Measurements from ENCODE around the gene TRDN. TPM values are rescaled to one million over a fixed set of nuclear protein-coding genes. Genes with fewer than 3 reads are reported as not detected.

Gene TRDN
- polyA plus RNA-seq, 1 donor from 2014 or later = not detected

DNA sequence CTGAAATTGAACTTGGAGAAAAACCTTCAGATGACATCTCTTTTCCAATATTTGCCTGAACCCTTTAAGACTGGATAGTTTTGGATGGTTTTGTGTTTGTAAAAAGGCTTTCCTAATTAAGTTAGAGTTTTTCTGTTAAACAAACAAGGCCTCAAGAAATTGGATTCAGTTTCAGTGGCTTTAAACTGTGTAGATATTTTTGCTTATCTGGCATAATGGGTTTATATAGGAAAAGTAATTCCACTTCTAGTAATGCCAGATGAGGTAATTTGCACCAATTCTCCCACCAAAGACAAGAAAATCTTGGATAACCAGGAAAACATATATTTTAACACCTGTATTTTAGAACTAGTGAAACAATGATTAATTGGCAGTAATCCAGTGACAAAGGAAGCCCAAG lies 12.0 kb upstream of the TRDN start:
- Histone ChIP-seq H3K4me2 (ENCODE audit: low read length) (no peak overlapping the region), H3K9me3 (ENCODE audit: low read length) (no peaks in the 10 kb centered on the region), H3K79me2 (replicated peaks; ENCODE audit: insufficient read depth, low read length) (no peaks in the 10 kb centered on the region), H3K4me3 (ENCODE audit: low read length) (no peak overlapping the region), H3K9me2 (ENCODE audit: insufficient read depth, low read length) (no peaks in the 10 kb centered on the region), H3K27ac (ENCODE audit: low read length) (no peak overlapping the region), H3K9ac (ENCODE audit: low read length) (no peak overlapping the region), H3K36me3 (ENCODE audit: insufficient read depth, low read length) (no peaks in the 10 kb centered on the region), H3F3A (ENCODE audit: insufficient read depth, low read length, poor library complexity, severe bottlenecking) (no peaks in the 10 kb centered on the region), H2AFZ (ENCODE audit: low read depth, low read length) (no peak overlapping the region), H3K27me3 (ENCODE audit: insufficient read depth, low read depth, low read length) (no peaks in the 10 kb centered on the region), H4K20me1 (ENCODE audit: insufficient read depth) (no peaks in the 10 kb centered on the region)
- TF ChIP-seq, protein P1, sequence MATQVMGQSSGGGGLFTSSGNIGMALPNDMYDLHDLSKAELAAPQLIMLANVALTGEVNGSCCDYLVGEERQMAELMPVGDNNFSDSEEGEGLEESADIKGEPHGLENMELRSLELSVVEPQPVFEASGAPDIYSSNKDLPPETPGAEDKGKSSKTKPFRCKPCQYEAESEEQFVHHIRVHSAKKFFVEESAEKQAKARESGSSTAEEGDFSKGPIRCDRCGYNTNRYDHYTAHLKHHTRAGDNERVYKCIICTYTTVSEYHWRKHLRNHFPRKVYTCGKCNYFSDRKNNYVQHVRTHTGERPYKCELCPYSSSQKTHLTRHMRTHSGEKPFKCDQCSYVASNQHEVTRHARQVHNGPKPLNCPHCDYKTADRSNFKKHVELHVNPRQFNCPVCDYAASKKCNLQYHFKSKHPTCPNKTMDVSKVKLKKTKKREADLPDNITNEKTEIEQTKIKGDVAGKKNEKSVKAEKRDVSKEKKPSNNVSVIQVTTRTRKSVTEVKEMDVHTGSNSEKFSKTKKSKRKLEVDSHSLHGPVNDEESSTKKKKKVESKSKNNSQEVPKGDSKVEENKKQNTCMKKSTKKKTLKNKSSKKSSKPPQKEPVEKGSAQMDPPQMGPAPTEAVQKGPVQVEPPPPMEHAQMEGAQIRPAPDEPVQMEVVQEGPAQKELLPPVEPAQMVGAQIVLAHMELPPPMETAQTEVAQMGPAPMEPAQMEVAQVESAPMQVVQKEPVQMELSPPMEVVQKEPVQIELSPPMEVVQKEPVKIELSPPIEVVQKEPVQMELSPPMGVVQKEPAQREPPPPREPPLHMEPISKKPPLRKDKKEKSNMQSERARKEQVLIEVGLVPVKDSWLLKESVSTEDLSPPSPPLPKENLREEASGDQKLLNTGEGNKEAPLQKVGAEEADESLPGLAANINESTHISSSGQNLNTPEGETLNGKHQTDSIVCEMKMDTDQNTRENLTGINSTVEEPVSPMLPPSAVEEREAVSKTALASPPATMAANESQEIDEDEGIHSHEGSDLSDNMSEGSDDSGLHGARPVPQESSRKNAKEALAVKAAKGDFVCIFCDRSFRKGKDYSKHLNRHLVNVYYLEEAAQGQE (IDR thresholded peaks at IDR 0.05; ENCODE audit: borderline replicate concordance) = no peak
- TF ChIP-seq EP300 (conservative IDR thresholded peaks at IDR 0.05; ENCODE audit: poor library complexity, severe bottlenecking) = no peak
- TF ChIP-seq EZH2 (IDR thresholded peaks at IDR 0.05; ENCODE audit: borderline replicate concordance, insufficient read depth, low read length, poor library complexity, severe bottlenecking) = no peak
- no peak for TF ChIP-seq SMC3 (conservative IDR thresholded peaks at IDR 0.05; ENCODE audit: poor library complexity)
- no peak for TF ChIP-seq CTCF (IDR thresholded peaks at IDR 0.05; ENCODE audit: poor library complexity, severe bottlenecking)
- TF ChIP-seq MXI1 (conservative IDR thresholded peaks at IDR 0.05; ENCODE audit: poor library complexity, severe bottlenecking) = no peak
- no peak for TF ChIP-seq TAF1 (IDR thresholded peaks at IDR 0.05; ENCODE audit: low read depth)
- TF ChIP-seq POLR2AphosphoS5 (IDR thresholded peaks at IDR 0.05) = no peak
- no peak for TF ChIP-seq RAD21 (conservative IDR thresholded peaks at IDR 0.05)

GRCh38 chr6:123648020-123648580 lies 11.3 kb upstream of the TRDN start:
- Histone ChIP-seq H3K27me3 (ENCODE audit: insufficient read depth, low read depth, low read length) (no peaks in the 10 kb centered on the region), H3F3A (ENCODE audit: insufficient read depth, low read length, poor library complexity, severe bottlenecking) (no peaks in the 10 kb centered on the region), H3K9me3 (ENCODE audit: low read length) (no peaks in the 10 kb centered on the region), H3K4me2 (ENCODE audit: low read length) (no peak overlapping the region), H3K79me2 (replicated peaks; ENCODE audit: insufficient read depth, low read length) (no peaks in the 10 kb centered on the region), H3K4me3 (ENCODE audit: low read length) (no peak overlapping the region), H3K9me2 (ENCODE audit: insufficient read depth, low read length) (no peaks in the 10 kb centered on the region), H2AFZ (ENCODE audit: low read depth, low read length) (no peak overlapping the region), H3K27ac (ENCODE audit: low read length) (no peak overlapping the region), H4K20me1 (ENCODE audit: insufficient read depth) (no peaks in the 10 kb centered on the region), H3K9ac (ENCODE audit: low read length) (no peak overlapping the region), H3K36me3 (ENCODE audit: insufficient read depth, low read length) (no peaks in the 10 kb centered on the region)
- no peak for TF ChIP-seq EP300 (conservative IDR thresholded peaks at IDR 0.05; ENCODE audit: poor library complexity, severe bottlenecking)
- no peak for TF ChIP-seq CTCF (IDR thresholded peaks at IDR 0.05; ENCODE audit: poor library complexity, severe bottlenecking)
- TF ChIP-seq EZH2 (IDR thresholded peaks at IDR 0.05; ENCODE audit: borderline replicate concordance, insufficient read depth, low read length, poor library complexity, severe bottlenecking) = no peak
- TF ChIP-seq MXI1 (conservative IDR thresholded peaks at IDR 0.05; ENCODE audit: poor library complexity, severe bottlenecking) = no peak
- TF ChIP-seq, protein P1 (IDR thresholded peaks at IDR 0.05; ENCODE audit: borderline replicate concordance) = no peak
- TF ChIP-seq SMC3 (conservative IDR thresholded peaks at IDR 0.05; ENCODE audit: poor library complexity) = no peak
- no peak for TF ChIP-seq POLR2AphosphoS5 (IDR thresholded peaks at IDR 0.05)
- TF ChIP-seq TAF1 (IDR thresholded peaks at IDR 0.05; ENCODE audit: low read depth) = no peak
- no peak for TF ChIP-seq RAD21 (conservative IDR thresholded peaks at IDR 0.05)
